VCaP (cell line): Measurements from ENCODE around the gene LMNTD2.
A peak's percentile ranks its signal among the peaks of the same experiment; 100 is the strongest.

ENCODE experiments used
- H3K27ac ChIP-seq: fragments of 450-650 bp; 2 replicates; pipeline ENCODE4 v1.5.1; 2017
- TF ChIP-seq, protein P1 (sequence below): fragments of 450-650 bp; conservative IDR thresholded peaks from 2 replicates; pipeline ENCODE4 v1.5.1; 2017; ENCODE audit warnings: mild to moderate bottlenecking, moderate library complexity

Gene LMNTD2

GRCh38 chr11:553083-553987 lies 7.2 kb downstream of the LMNTD2 start:
- TF ChIP-seq, protein P1, sequence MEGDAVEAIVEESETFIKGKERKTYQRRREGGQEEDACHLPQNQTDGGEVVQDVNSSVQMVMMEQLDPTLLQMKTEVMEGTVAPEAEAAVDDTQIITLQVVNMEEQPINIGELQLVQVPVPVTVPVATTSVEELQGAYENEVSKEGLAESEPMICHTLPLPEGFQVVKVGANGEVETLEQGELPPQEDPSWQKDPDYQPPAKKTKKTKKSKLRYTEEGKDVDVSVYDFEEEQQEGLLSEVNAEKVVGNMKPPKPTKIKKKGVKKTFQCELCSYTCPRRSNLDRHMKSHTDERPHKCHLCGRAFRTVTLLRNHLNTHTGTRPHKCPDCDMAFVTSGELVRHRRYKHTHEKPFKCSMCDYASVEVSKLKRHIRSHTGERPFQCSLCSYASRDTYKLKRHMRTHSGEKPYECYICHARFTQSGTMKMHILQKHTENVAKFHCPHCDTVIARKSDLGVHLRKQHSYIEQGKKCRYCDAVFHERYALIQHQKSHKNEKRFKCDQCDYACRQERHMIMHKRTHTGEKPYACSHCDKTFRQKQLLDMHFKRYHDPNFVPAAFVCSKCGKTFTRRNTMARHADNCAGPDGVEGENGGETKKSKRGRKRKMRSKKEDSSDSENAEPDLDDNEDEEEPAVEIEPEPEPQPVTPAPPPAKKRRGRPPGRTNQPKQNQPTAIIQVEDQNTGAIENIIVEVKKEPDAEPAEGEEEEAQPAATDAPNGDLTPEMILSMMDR = no peak
- H3K27ac ChIP-seq = peak overlapping the region; percentile 60; the same call in 1 of the 2 replicates

GRCh38 chr11:551596-551995 lies 8.9 kb downstream of the LMNTD2 start:
- TF ChIP-seq, protein P1 = no peak
- H3K27ac ChIP-seq = no peak overlapping the region

GRCh38 chr11:551131-551530 lies 9.4 kb downstream of the LMNTD2 start:
- TF ChIP-seq, protein P1 = no peak
- H3K27ac ChIP-seq = no peak overlapping the region

- H3K27ac ChIP-seq = no peak overlapping the region
- TF ChIP-seq, protein P1 = no peak
Measured at GRCh38 chr11:550746-551085, 9.8 kb downstream of the LMNTD2 start.

DNA sequence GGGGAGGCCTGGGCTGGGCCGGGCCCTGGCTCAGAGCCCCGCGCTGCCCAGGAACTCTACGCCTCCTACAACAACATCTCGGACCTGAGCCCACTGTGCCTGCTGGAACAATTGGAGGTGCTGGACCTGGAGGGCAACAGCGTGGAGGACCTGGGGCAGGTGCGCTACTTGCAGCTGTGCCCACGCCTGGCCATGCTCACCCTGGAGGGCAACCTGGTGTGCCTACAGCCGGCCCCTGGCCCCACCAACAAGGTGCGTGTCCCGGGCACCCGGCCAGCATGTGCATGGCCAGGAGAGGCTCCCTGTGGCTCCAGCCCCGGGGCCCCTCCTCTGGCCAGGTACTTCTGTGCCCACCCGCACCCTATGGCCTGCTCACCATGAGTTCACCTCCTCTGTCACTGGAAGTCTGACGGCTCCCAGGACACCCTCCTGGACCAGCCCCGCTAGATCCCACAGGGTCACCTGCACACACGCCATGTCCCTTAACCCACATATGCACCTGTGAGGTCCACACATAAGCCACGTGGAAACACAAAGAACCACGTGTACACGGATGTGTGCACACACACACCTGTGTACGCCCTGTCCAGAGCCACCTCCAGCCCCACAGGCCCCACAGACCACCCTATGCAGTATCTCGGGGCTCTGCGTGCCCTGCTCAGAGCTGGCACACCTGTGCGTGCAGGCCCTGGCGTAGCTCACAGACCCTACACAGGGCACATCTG lies 10.4 kb downstream of the LMNTD2 start:
- H3K27ac ChIP-seq = no peak overlapping the region
- TF ChIP-seq, protein P1 = no peak

GRCh38 chr11:548700-549603 lies 11.6 kb downstream of the LMNTD2 start:
- TF ChIP-seq, protein P1 = no peak

DNA sequence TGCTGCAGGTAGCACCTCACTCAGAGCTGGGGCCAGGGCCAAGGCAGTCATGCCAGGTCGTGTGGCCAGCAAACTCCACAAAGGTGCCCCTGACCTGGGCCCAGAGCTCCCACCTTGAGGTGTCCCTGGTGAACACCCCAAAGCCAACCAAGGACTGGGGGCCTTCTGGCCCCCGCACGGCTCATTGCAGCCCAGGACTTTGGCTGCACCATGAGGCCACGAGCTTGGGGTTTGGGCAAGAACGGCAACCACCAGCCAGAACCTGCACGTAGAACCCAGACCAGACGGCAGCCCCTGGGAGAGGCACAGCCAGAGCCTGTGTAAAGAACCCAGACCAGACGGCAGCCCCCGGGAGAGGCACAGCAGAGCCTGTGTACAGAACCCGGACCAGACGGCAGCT lies 15.4 kb downstream of the LMNTD2 start:
- TF ChIP-seq, protein P1 = no peak
- H3K27ac ChIP-seq = no peak overlapping the region

More at GRCh38 chr11:548700-549603, 11.6 kb downstream of the LMNTD2 start:
- H3K27ac ChIP-seq = no peak overlapping the region
